Thyroid gland (tissue), 4 donors: ENCODE results near the gene ARL17B. TPM values are rescaled to one million over a fixed set of nuclear protein-coding genes. Genes with fewer than 3 reads are reported as not detected.
"Not testable (repeated sequence)": the region's sequence is repeated elsewhere in the genome, so short reads cannot be mapped to it uniquely, and the experiment has no call there.

ENCODE experiments used
- DNase-seq, 2 donors: peaks; one replicate each; pipeline ENCODE4 v3.0.0-alpha.2; 2019
- H3K27ac ChIP-seq, 3 donors: fragments of 200-600 bp; sonication (generic); 1 replicate in 2 of 3; 2 replicates in 1 of 3; pipeline ENCODE4 v1.5.1; 2016 to 2019; ENCODE audit warnings: mild to moderate bottlenecking in 1 of 3, moderate library complexity in 1 of 3
- H3K27me3 ChIP-seq: fragments of 200-600 bp; sonication (generic); one replicate; pipeline ENCODE4 v1.5.1; 2019
- H3K36me3 ChIP-seq, 2 donors: fragments of 200-600 bp; sonication (generic); one replicate each; pipeline ENCODE4 v1.5.1; 2016 to 2019
- H3K4me1 ChIP-seq, 2 donors: fragments of 200-600 bp; sonication (generic); one replicate each; pipeline ENCODE4 v1.5.1; 2017 to 2019
- H3K4me3 ChIP-seq, 3 donors: fragments of 200-600 bp; sonication (generic); replicated peaks in 1 of 3; 1 replicate in 2 of 3; 2 replicates in 1 of 3; pipeline ENCODE4 v1.5.1; 2016; ENCODE audit warnings: mild to moderate bottlenecking in 1 of 3
- H3K9me3 ChIP-seq: fragments of 200-600 bp; sonication (generic); one replicate; pipeline ENCODE4 v1.5.1; 2017
- WGBS, 2 donors: methylation state at CpG; one replicate each; pipeline ENCODE4 v1.1.5; 2017; 5-methylcytosine and 5-hydroxymethylcytosine counted together
- intact Hi-C: fragments of 100-400 bp; cut with DNase I; formaldehyde crosslinking; loops from one replicate; pipeline ENCODE4 v1.15.1; 2023
- total RNA-seq, 4 donors: library from RNA; depleted of rRNA; stranded (reverse); fragments of >200 nt; gene quantifications; one replicate each; pipeline ENCODE4 v1.2.3, GENCODE V29; 2016

Gene ARL17B
- total RNA-seq, result 10 to 100 TPM; 13.7 to 55.9 (median 31.0) TPM

- intact Hi-C loops, H3K27me3 ChIP-seq, H3K36me3 ChIP-seq, H3K4me3 ChIP-seq, H3K9me3 ChIP-seq, H3K27ac ChIP-seq, H3K4me1 ChIP-seq: not testable (repeated sequence)
- DNase-seq, result peak; percentile 85 to 88
- 0% methylated on average over 3 of the region's 22 CpGs; no CpG with 5 or more reads in 1 of the 2 donors for WGBS, 2 donors
Measured at GRCh38 chr17:46361755-46362154, at the start of gene ARL17B. ARL17B (minus strand) TSS chr17:46361766; CDS start chr17:46358397, 3,369 bp downstream.

GRCh38 chr17:46409864-46410263 is 48.3 kb upstream of the ARL17B start:
- H3K36me3 ChIP-seq, H3K4me1 ChIP-seq, H3K27ac ChIP-seq, intact Hi-C loops, DNase-seq, H3K9me3 ChIP-seq, H3K27me3 ChIP-seq, H3K4me3 ChIP-seq: not testable (repeated sequence)
- WGBS, 2 donors, result no CpG with 5 or more reads among the region's 2 CpGs

GRCh38 chr17:46407155-46407554 is 45.6 kb upstream of the ARL17B start:
- intact Hi-C loops, H3K27ac ChIP-seq, DNase-seq, H3K9me3 ChIP-seq, H3K4me1 ChIP-seq, H3K4me3 ChIP-seq, H3K36me3 ChIP-seq, H3K27me3 ChIP-seq: not testable (repeated sequence)
- no CpG with 5 or more reads among the region's 5 CpGs for WGBS, 2 donors

- H3K27me3 ChIP-seq, intact Hi-C loops, H3K4me1 ChIP-seq, H3K4me3 ChIP-seq, H3K36me3 ChIP-seq, DNase-seq, H3K27ac ChIP-seq, H3K9me3 ChIP-seq: not testable (repeated sequence)
- 100% methylated on average over 1 of the region's 2 CpGs; no CpG with 5 or more reads in 1 of the 2 donors for WGBS, 2 donors
Measured at GRCh38 chr17:46401033-46401787, 39.6 kb upstream of the ARL17B start.

- H3K27ac ChIP-seq, H3K9me3 ChIP-seq, H3K4me3 ChIP-seq, H3K4me1 ChIP-seq, intact Hi-C loops, H3K36me3 ChIP-seq, H3K27me3 ChIP-seq, DNase-seq: not testable (repeated sequence)
- WGBS, 2 donors, result 17% methylated on average over 1 of the region's 3 CpGs; no CpG with 5 or more reads in 1 of the 2 donors
Measured at GRCh38 chr17:46400543-46400942, 39.0 kb upstream of the ARL17B start.

- DNase-seq, H3K36me3 ChIP-seq, H3K4me1 ChIP-seq, H3K27ac ChIP-seq, intact Hi-C loops, H3K27me3 ChIP-seq, H3K4me3 ChIP-seq, H3K9me3 ChIP-seq: not testable (repeated sequence)
- WGBS, 2 donors, result no CpG with 5 or more reads among the region's 9 CpGs
Measured at GRCh38 chr17:46399993-46400392, 38.4 kb upstream of the ARL17B start.

- H3K9me3 ChIP-seq, H3K4me3 ChIP-seq, H3K36me3 ChIP-seq, intact Hi-C loops, DNase-seq, H3K27me3 ChIP-seq, H3K27ac ChIP-seq, H3K4me1 ChIP-seq: not testable (repeated sequence)
- 70 to 91% methylated on average over 1 of the region's 2 CpGs for WGBS, 2 donors
Measured at GRCh38 chr17:46396292-46396691, 34.7 kb upstream of the ARL17B start.

GRCh38 chr17:46393702-46394101 is 32.1 kb upstream of the ARL17B start:
- H3K27me3 ChIP-seq, result not testable (repeated sequence)
- WGBS, 2 donors, result no CpG with 5 or more reads among the region's 2 CpGs

GRCh38 chr17:46385491-46385890 is 23.9 kb upstream of the ARL17B start:
- H3K9me3 ChIP-seq, H3K27ac ChIP-seq, H3K36me3 ChIP-seq, H3K27me3 ChIP-seq, H3K4me1 ChIP-seq, H3K4me3 ChIP-seq, DNase-seq, intact Hi-C loops: not testable (repeated sequence)

More at GRCh38 chr17:46393702-46394101, 32.1 kb upstream of the ARL17B start:
- intact Hi-C loops, H3K9me3 ChIP-seq, H3K36me3 ChIP-seq, H3K4me1 ChIP-seq, DNase-seq, H3K4me3 ChIP-seq, H3K27ac ChIP-seq: not testable (repeated sequence)

- DNase-seq, H3K9me3 ChIP-seq, H3K4me3 ChIP-seq, H3K4me1 ChIP-seq, H3K27ac ChIP-seq, H3K27me3 ChIP-seq, intact Hi-C loops, H3K36me3 ChIP-seq: not testable (repeated sequence)
- WGBS, 2 donors, result 95 to 96% methylated on average over 3 of the region's 4 CpGs
Measured at GRCh38 chr17:46383118-46383517, 21.6 kb upstream of the ARL17B start.

GRCh38 chr17:46373418-46373817 is 11.9 kb upstream of the ARL17B start:
- intact Hi-C loops, H3K36me3 ChIP-seq, H3K9me3 ChIP-seq, H3K27ac ChIP-seq, DNase-seq, H3K27me3 ChIP-seq, H3K4me1 ChIP-seq, H3K4me3 ChIP-seq: not testable (repeated sequence)
- no CpG with 5 or more reads among the region's 7 CpGs for WGBS, 2 donors

- intact Hi-C loops, H3K27me3 ChIP-seq, DNase-seq, H3K9me3 ChIP-seq, H3K27ac ChIP-seq, H3K4me1 ChIP-seq, H3K4me3 ChIP-seq, H3K36me3 ChIP-seq: not testable (repeated sequence)
- no CpG with 5 or more reads among the region's 95 CpGs for WGBS, 2 donors
Measured at GRCh38 chr17:46372236-46373229, 11.0 kb upstream of the ARL17B start.
